Lower leg skin (tissue), 4 donors: ENCODE data around the gene ITPRID1. TPM values are rescaled to one million over a fixed set of nuclear protein-coding genes. Genes with fewer than 3 reads are reported as not detected.

ENCODE experiments used
- DNase-seq, 2 donors: peaks; one replicate each; pipeline ENCODE4 v3.0.0-alpha.2; 2019; ENCODE audit warnings: low spot score in 2 of 2
- H3K4me3 ChIP-seq: fragments of 200-600 bp; sonication (generic); 2 replicates; pipeline ENCODE4 v1.5.1; 2017; ENCODE audit warnings: mild to moderate bottlenecking, low read depth; ENCODE audit not compliant: poor library complexity, severe bottlenecking
- POLR2A ChIP-seq, 2 donors: fragments of 450-650 bp; IDR thresholded peaks; one replicate each; pipeline ENCODE4 v1.6.1; 2016 to 2017; ENCODE audit warnings: antibody characterized with exemption in 2 of 2, mild to moderate bottlenecking in 1 of 2, moderate library complexity in 1 of 2
- WGBS, 2 donors: methylation state at CpG; one replicate each; pipeline ENCODE4 v1.1.5; 2018; 5-methylcytosine and 5-hydroxymethylcytosine counted together
- intact Hi-C: fragments of 100-400 bp; cut with DNase I; formaldehyde crosslinking; loops from one replicate; pipeline ENCODE4 v1.15.0; 2023; ENCODE audit warnings: low total_unique reads
- total RNA-seq, 4 donors: library from RNA; depleted of rRNA; stranded (reverse); fragments of >200 nt; gene quantifications; one replicate each; pipeline ENCODE4 v1.1.0, GENCODE V29; 2016
- TF ChIP-seq, protein P1 (sequence below), 3 donors: fragments of 450-650 bp; IDR thresholded peaks; one replicate each; pipeline ENCODE4 v1.5.1; 2016; ENCODE audit warnings: antibody characterized with exemption in 3 of 3, mild to moderate bottlenecking in 3 of 3, moderate library complexity in 2 of 3

Gene ITPRID1
- total RNA-seq, 4 donors from 2014 or later: 0.63 to 17.4 (median 9.6) TPM

DNA sequence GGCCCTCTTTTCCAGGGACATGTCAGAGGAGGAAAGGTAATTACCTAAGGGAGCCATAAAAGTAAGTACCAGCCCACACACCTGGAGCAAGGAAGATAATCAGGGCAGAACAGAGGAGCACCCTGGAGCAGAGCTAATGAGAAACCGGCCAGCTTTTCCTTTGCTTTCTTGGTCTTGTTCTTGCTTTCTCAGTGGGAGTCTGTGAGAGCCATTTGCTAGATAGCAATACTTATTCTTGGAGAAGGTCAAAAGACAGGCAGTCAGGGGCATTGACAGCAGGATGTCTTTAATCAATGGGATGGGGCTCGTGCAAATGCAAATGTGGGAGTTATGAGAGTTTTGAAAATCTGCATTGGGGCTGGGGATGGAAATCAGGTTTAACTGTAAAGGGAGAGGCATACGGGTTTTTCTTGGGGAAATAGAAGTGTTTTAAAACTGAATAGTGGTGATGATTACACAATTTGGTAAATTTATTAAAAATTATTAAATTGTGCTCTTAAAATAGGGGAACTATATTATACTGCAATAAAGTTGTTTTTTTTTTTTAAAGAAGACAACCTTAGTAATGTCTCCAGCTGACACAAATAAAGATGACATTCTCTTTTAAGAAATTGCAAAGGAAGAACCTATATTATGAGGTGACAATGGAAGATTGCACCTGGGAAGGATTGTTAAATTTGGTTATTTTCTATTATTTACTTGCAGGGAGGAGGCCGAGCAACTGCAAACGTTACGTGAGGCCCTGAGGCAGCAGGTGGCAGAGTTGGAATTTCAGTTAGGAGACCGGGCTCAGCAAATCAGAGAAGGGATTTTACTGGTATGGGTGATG is 137.6 kb downstream of the ITPRID1 start:
- no peak for DNase-seq
- H3K4me3 ChIP-seq: no peak overlapping the region
- TF ChIP-seq, protein P1, sequence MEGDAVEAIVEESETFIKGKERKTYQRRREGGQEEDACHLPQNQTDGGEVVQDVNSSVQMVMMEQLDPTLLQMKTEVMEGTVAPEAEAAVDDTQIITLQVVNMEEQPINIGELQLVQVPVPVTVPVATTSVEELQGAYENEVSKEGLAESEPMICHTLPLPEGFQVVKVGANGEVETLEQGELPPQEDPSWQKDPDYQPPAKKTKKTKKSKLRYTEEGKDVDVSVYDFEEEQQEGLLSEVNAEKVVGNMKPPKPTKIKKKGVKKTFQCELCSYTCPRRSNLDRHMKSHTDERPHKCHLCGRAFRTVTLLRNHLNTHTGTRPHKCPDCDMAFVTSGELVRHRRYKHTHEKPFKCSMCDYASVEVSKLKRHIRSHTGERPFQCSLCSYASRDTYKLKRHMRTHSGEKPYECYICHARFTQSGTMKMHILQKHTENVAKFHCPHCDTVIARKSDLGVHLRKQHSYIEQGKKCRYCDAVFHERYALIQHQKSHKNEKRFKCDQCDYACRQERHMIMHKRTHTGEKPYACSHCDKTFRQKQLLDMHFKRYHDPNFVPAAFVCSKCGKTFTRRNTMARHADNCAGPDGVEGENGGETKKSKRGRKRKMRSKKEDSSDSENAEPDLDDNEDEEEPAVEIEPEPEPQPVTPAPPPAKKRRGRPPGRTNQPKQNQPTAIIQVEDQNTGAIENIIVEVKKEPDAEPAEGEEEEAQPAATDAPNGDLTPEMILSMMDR (IDR thresholded peaks at IDR 0.05): no peak
- no peak for TF ChIP-seq POLR2A (IDR thresholded peaks at IDR 0.05)
- 67 to 75% methylated on average over 7 of the region's 7 CpGs for WGBS, 2 donors
- intact Hi-C loops: no loop called here

DNA sequence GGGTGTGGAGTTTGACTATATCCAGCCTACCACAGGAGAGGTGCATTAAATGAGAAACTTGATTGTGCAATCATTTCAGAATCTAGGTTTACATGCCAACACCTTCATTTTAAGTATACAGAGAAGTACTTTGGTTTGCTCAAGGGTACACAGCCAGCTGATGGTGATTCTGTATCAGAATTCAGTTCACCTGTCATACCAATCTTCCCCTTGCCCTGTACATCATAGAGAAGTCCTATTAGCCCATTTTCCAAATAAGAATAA is 138.1 kb downstream of the ITPRID1 start:
- TF ChIP-seq POLR2A (IDR thresholded peaks at IDR 0.05): no peak
- TF ChIP-seq, protein P1 (IDR thresholded peaks at IDR 0.05): no peak
- no peak for DNase-seq
- intact Hi-C loops: no loop called here
- H3K4me3 ChIP-seq: no peak overlapping the region

DNA sequence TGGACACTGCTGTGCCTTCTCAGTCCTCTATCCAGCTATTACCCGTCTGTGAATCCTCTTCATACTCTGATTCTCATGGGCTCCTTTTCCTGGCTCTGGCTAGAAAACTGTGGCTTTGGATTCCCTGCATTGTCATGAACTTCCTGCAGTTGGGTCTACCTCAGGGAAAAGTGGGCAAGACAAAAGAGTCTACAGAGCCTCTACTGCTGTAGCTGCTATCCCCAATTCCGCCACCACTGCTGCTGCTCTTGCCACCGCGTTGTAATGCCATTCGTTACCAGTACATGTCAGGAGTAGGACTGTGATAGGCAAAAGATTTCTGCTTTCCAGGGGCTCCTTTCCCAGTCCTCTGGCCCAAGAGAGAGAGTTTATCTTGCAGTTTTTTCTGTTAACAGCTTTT is 149.2 kb downstream of the ITPRID1 start:
- WGBS, 2 donors: 74% methylated on average over 5 of the region's 5 CpGs
- DNase-seq: no peak
- H3K4me3 ChIP-seq: no peak overlapping the region
- TF ChIP-seq POLR2A (IDR thresholded peaks at IDR 0.05): no peak
- TF ChIP-seq, protein P1 (IDR thresholded peaks at IDR 0.05): no peak
- intact Hi-C loops: no loop called here

DNA sequence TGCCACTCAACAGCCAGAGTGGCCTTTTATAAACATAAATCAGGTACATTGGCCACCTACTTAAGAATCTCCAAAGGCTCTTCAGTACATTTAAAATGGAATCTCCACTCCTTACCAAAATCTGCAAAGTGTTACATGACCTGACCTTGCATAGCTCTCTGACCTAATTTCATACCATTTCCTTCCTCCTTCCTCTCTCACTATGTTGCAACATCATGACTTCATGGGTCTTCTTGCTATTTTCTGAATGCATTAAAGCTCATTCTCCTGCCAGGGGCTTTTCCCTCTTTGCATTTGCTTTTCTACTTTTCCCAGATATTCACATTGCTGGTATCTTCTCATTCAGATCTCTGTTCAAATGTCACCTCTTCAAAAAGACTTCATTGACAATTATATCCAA is 151.0 kb downstream of the ITPRID1 start:
- intact Hi-C loops: no loop called here
- TF ChIP-seq POLR2A (IDR thresholded peaks at IDR 0.05): no peak
- TF ChIP-seq, protein P1 (IDR thresholded peaks at IDR 0.05): no peak
- no peak for DNase-seq
- H3K4me3 ChIP-seq: no peak overlapping the region

DNA sequence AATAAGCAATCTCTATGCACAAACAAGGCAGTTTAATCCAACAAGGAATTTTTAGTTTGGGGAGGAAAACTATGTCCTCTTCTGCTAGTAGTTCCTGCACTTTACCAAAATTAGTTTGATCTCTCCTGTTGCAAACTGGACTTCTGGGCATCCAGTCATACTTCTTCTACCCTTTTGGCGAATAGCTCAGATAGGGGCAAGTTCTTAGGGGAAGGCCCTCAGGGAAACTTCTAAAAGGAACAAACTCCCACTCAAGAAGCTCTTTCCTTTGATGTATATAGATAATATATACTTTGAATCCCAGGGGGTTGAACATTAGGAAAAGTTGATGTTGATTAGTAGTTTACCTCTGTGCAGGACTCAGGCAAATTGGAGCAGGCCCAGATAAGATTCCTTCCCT is 151.7 kb downstream of the ITPRID1 start:
- 78 to 79% methylated on average over 1 of the region's 1 CpG for WGBS, 2 donors
- intact Hi-C loops: no loop called here
- no peak overlapping the region for H3K4me3 ChIP-seq

More for the DNA sequence above, 151.7 kb downstream of the ITPRID1 start:
- TF ChIP-seq POLR2A (IDR thresholded peaks at IDR 0.05): no peak
- TF ChIP-seq, protein P1 (IDR thresholded peaks at IDR 0.05): no peak
- DNase-seq: no peak
